Measurements from ENCODE around the gene MUC2. TPM values are rescaled to one million over a fixed set of nuclear protein-coding genes. Genes with fewer than 3 reads are reported as not detected.

The MUC2 gene
- total and polyA plus RNA-seq, 2 of the 13 experiments (the other 11 are each of a cell fraction or from before 2014, with no cell fraction given) = not detected

DNA sequence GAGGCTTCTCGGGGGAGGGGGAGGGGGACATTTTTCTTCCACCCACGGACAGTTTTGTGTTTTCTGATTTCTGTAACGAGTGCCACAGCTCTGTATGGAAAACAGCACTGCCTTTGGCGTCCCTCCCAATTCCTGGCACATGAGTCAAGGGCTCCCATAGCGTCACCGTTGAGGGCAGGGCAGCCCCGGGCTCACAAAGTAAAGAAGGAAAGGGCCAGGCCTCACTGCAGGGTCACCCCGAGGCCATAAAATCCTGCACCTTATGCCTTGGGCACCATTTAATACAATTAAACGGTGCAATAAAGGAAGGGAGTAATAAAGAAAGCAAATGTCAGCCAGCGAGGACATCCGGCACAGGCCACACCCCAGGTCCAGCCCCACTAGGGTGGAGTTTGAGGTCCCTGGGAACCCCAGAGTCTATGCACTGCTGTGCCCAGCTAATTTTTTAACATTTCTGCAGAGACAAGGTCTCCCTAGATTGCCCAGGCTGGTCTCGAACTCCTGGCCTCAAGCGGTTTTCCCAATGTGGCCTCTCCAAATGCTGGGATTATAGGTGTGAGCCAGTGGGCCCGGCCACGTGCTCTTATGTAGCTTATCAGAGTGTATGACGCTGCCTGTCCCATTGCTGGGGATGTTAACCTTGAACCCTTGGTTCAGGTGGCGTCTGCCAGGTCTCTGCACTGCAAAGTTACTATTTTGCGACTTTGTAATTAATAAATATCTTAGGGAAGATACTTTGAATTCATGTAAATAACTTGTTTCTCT is 13.6 kb upstream of the MUC2 start (continued):
- TF ChIP-seq USF2 (IDR thresholded peaks at IDR 0.05; ENCODE audit: low read depth, low read length) (no peak), USF2 (CRISPR knock-in tag; IDR thresholded peaks at IDR 0.05; ENCODE audit: borderline replicate concordance) (no peak), ZNF407 (CRISPR knock-in tag; IDR thresholded peaks at IDR 0.05; ENCODE audit: not compliant biosample characterization) (no peak), ZNF775 (CRISPR knock-in tag; IDR thresholded peaks at IDR 0.05; ENCODE audit: borderline replicate concordance) (no peak), ZNF235 (CRISPR knock-in tag; IDR thresholded peaks at IDR 0.05; ENCODE audit: borderline replicate concordance) (no peak), RELA (CRISPR knock-in tag; IDR thresholded peaks at IDR 0.05) (no peak)

Measured in HepG2 (cell line).